GM21515 (cell line): Measurements from ENCODE around the gene DNAJC11.
"Not testable (repeated sequence)": the region's sequence is repeated elsewhere in the genome, so short reads cannot be mapped to it uniquely, and the experiment has no call there.

ENCODE experiments used
- ATAC-seq: cut with Tn5 transposase; IDR thresholded peaks from one replicate; pipeline ENCODE4 v1.9.1; 2021; ENCODE audit not compliant: unreplicated experiment

Gene DNAJC11

DNA sequence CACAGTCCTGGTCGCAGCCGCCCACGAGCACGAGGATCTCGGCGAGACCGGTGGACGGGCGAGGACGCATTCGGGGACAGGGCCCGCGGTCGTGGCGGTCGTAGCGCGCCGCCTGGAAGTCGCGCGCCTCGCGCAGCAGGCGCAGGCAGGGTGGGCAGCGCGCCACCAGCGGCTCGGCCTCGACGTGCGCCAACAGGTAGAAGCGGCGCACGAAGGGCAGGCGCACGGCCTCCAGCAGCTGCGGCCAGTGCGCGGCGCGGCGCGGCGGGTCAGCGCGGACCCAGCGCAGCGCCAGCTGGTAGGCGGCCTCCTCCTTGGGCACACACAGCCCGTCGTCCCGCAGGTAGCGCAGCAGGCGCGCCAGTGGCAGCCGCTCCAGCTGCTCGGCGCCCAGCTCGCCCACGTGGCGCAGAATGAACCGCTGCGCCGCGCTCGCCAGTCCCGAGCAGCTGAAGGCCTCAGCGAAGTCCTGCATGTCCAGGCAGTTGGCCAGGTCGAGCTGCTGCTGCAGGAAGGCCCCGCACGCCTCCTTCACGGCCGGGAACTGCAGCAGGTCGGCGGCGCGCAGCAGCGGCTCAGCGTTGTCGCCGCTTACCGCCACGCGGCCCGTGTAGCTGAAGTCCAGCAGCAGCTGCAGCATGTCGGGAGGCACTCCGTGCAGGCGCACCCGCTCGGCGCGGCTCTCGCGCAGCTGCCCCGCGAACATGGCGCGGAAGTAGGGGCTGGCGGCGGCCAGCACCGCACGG, 99.5 kb downstream of the DNAJC11 start:
- ATAC-seq: peak; percentile 9

DNA sequence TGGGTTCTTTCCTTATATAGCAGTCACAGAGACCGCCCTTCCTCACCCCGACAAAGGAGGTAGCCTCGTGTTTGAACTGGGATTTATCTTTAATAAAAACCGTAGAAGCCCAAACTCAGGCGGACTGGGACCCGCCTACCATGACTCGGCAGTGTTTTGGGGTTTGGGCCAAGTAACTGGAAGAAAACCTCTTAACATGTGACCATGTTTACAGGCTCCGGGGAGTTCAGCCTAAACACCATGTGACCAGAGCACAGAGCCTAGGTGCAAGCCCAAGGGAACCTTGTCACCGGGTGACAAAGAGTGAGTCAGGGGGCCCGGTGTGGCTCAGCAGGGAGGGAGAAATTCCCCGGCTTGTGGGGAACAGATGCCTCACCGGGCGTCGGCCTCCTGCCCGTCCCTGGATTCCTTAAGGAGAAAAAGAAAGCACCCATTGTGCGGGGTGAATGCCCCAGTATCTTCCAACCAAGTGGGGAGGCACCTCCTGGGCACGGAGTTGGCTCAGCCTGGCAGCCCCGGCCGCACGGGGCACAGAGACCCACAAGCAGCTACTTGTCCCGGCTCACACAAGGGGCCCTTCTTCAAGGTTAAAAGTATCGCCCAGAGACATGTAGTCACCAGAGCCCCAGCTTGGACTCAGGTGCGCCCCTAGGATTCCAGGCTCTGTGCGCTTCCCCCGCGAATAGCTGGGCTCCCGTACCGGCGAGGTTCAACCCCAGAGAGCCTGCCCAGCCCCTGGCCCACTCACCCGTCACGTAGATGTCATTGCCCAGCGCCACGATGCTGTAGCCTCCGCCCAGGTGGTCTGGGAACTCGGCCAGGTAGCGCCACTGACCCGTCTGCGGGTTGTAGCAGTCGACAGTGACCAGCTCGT, 100.3 kb downstream of the DNAJC11 start:
- ATAC-seq: no peak

DNA sequence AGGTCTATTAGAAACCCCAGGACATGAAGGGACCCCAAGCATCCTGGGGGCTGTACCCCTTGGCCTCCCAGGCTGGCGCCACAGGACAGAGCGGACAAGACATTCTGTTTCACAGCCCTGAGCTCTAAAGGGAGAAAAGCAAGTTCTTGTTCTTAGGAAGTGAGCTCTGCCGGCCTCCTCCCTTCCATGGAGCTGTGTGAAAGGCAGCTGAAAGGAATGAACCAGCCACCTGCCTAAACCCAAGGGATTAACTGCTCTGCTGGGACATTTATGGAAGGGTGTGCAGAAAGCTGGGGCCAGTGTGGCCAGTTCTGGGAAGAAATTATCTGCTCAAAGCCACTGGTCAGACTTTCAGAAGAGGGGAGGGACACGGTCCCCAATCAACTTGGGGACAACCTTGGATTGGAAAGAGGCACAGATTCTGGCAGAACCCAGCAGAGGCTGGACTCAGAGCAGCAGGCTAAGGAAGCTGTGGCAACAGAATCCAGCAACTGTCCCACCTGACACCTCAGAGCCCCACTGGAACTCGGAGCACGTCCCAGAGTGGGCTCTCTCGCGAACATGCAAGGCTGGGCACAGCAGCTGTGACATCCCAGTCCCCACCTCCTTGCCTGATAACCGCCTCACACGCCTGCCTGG, 101.1 kb downstream of the DNAJC11 start:
- no peak for ATAC-seq

DNA sequence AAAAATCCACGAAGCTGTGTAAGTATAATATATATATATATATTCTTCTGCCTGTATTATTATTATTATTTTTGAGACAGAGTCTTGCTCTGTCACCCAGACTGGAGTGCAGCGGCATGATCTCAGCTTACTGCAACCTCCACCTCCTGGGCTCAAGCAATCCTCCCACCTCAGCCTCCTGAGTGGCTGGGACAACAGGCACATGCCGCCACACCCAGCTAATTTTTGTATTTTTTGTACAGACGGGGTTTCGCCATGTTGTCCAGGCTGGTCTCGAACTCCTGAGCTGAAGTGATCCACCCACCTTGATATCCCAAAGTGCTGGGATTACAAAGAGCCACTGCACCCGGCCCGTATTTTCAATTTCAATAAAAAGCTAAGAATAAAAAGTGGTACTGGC, 101.6 kb downstream of the DNAJC11 start:
- ATAC-seq: not testable (repeated sequence)

DNA sequence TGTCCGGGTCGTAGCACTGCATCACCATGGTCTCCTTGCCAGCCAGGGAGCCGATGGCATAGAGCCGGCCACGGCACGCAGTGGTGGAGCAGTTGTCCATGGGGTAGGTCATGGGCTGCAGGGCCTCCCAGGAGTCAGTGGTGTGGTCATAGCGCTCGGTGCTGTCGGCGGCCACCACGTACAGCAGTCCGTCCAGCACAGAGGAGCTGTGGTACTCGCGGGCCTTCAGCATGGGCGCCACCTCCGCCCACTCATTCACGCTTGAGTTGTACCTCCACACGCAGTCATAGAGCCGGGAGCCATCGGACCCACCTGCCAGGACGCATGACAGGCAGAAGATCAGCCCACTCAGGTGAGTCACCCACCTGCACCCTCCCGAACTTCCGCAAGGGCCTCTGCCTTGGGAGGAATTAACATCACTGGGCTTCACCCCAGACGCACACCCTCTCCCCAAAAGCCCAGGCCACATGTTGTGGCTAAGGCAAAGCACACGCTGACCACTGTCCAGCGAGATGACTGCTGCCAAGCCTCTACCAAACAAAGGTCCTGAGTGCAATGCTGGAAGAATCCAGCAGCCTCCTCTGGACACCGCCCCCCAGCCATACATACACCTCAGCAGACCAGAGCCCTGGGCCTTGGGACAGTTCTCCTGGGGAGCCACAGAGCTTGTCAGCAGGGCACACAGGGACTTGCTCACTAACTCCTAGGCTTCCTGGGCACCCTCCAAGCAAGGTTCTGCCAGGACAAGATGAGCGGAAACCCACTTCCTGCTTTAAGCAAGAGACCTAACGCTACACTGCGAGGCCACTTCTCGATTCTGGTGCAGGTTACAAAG, 102.3 kb downstream of the DNAJC11 start:
- no peak for ATAC-seq

DNA sequence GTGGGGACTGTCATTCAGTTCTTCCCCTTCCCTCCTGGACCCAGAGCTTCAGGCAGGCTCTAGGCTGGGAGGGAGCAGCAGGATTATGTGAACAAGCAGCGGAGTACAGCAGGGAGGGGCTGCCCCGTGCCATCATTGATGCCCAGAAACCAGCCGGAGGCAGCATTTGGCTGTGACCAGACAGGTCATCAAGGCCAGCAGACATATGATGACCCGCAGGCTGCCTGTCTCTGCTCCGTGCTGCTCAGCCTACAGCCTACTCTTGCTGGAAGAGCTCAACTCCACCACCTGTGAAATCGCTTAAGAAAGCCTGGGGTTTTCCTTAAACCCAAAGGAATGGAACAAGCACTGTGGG, 103.9 kb downstream of the DNAJC11 start:
- no peak for ATAC-seq

DNA sequence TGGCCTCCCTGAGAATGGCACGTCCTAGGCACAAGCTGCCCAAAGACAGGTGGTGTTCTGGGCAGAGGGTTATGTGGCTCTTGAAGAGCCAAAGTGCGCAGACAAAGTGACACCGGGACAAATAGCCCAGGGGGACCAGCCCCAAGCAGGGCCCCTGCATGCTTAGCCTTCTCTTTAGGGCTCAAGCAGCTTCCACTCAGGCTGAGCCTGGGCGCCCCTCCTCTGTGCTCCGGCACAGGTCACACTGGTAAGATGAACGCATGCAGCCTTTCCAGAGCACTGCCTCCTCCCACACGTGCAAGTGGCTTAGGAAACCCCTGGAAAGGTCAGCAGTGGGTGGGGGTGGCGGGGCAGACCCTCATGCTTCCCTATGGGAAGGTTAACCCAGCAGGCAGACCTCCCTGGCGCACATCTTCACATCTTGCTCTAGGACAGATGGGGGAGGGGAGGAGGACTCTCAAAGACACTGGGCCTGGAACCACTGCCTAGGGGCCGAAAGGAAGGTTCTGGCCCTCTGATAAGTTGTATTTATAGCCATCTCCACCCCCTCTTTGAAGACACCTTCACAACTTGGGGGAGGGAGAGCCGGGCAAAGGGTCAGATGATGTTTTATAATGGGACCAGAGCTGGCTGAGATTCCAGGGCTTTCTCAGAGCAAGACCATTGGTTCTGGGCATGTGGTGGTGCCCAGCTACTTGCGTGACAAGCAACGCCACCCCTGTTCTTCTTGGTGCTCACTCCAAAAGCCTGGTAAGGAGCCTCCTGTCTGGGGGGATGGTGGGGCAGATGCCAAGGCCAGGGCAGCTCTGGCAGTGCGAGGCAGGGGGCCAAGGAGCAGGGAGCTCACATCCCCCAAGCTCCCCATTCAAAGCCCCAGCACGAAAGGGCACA, 104.5 kb downstream of the DNAJC11 start:
- no peak for ATAC-seq

DNA sequence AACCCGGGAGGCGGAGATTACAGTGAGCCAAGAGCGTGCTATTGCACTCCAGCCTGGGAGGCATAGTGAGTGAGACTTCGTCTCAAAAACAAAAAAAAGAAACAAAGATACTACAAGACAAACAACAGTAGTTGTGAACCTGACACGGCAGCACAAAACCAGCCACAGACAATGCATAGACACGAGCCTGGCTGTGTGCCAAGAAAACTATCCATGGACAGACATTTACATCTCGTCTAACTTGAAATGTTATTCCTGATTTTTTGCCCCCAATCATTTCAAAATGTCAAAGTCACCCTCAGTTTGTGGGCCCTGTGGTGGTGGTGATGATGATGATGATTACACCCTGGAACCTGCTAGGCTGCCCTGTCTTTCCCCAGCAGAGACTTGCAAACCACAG, 105.3 kb downstream of the DNAJC11 start:
- no peak for ATAC-seq

DNA sequence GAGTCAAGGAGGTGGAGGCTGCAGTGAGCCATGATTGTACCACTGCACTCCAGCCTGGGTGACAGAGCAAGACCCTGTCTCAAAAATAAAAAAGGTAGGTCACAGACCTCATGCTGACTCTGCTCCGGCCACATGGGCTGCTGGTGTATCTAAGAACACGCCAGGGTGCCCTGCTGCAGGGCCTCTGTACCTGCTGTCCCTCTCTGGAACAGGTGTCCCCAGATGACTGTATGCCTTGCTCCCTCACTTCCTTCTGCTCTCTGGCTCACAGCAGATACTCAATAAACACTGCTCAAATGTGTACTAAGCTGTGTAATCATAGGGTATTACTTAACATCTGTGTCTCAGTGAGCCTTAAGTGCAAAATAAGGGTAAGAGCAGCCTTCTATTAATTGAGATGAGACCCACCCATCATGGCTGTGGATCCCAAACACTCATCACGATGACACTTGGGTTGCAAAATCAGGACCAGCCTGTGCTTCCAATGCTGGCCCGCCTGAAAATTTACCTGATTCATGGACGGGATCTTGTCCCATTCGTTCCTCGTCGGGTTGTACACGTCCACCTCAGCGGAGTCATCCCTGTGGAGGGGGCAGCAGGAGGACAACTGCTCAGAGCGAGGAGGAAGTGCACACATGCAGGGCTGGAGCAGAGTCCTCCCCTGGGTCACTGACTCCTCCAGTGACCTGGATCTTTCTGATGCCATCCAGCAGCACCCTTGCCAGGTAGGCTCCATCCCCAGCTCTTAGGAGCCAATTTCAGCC, 106.5 kb downstream of the DNAJC11 start:
- no peak for ATAC-seq

DNA sequence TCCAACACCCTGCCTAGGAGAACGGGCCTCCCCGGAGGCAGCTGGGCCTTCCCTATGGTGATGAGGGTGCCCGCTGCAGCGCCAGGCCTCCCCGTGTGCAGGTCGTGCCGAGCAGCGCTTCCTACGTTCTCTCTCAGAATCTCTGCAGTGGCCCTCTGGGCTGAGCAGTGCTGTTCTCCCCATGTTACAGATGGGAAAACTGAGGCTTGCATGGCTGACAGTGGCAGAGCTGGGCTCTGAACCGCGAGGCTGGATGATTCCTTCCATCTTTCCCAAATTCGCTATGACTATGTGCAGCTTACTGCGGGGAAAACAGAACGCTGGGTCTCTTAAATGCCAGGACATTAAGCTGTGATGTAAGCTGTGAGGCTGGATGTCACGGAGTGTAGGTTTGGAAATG, 107.8 kb downstream of the DNAJC11 start:
- ATAC-seq: no peak

DNA sequence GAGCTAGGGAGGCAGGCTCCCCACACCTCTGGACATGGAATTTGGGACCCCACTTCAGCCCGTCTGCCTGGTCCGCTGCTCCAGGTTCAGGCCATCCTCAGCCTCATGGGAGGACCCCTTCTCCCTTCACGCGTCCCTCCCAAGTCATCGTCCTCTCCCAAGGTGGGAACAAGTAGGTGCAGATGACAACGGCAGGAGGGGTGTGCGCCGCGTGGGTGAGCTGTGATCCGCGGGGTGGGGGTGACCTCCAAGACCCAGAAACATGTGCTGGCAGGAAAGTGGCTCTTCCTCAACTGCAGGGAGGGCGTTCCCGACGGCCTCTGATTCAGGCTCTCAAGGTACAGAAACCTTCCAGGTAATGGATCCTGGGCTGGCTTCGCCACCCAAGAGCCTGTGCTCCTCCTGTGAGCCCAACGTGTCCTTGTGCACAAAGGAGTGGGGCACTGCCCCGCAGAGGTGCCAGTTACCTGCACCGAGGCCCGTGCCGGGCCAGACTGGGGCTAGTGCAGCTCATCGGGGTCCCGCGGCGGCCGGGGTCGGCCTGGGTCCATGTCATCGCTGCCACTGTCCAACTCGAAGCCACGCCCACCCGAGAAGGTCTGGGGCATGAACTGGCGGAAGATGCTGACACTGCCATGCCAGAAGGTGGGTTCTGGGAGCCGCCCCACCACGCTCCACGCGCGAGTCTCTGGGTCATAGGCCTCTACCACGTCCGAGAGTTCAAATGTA, 108.6 kb downstream of the DNAJC11 start:
- ATAC-seq: no peak

DNA sequence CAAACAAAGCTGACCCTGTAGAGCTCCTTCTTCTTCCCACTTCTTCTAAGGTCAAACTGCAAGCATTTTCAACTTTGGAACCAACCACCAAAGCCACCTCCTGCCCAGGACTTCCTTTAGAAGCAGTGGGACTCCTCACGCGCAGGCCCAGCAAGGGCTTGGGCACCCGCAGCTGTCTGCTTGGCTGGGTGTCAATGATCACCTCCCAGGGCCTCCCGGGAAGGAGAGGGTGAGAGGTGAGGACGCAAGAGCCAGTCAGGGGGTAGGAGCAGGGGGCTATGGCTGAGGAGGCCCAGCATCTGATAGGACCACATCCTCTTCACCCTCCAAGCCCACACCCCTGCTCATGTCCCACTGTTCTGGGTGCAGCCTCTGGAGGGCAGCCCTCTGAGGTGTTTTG, 109.2 kb downstream of the DNAJC11 start:
- ATAC-seq: no peak

DNA sequence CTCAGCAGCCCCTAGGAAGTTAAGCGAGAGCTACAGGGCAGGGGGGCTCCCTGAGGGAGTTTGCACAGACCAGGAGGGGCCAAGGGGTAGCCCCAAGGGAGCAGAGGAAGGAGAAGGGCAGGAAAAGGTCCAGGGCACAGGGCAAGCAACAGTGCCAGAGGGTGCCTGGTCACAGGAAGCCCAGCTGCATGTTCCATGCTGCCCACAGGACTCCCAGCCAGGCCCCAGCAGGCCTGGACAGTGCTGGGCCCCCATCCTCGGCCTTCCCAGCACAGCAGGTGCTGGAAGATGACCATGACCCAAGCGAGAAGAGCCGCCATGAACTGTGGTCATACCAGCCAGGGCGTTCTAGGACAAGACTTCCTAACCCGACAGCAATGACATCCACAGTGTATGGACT, 110.0 kb downstream of the DNAJC11 start:
- ATAC-seq: no peak

DNA sequence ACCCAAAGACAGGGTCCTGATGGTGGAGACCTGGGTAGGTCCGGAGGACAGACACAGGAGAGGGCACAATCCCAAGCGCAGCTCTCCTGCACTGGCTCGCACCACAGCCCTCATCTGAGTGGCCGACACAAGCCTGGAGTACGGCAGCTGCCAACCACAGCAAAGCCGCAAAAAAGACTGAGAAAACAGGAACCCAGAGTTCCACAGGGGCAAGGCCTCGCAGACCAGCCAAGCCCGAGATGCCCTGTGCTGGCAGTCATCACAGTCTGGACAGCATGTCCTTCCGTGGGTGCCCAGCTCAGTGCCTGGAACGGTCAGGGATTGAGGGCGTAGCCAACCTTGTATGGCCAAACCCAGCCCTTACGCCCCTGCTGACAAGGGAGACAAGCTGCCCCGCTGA, 110.4 kb downstream of the DNAJC11 start:
- ATAC-seq: no peak

DNA sequence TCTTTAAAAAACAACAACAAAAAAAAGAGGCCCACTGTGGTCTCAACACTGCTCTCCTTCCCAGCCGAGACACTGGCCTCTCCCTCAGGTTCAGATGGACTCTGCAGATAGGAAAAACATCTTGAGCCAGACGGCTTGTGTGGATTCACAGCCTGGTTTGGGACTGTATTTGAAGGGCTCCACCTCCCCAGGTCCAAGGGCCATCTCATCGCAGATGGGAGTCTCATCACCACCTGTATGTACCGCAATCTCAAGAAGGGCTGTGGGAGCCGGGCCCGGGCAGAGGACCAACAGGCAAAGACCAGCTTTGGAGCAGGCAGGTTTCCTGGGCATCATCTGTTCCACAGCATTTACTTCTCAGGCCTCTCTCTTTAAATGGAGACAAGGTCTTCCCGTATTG, 111.6 kb downstream of the DNAJC11 start:
- no peak for ATAC-seq

DNA sequence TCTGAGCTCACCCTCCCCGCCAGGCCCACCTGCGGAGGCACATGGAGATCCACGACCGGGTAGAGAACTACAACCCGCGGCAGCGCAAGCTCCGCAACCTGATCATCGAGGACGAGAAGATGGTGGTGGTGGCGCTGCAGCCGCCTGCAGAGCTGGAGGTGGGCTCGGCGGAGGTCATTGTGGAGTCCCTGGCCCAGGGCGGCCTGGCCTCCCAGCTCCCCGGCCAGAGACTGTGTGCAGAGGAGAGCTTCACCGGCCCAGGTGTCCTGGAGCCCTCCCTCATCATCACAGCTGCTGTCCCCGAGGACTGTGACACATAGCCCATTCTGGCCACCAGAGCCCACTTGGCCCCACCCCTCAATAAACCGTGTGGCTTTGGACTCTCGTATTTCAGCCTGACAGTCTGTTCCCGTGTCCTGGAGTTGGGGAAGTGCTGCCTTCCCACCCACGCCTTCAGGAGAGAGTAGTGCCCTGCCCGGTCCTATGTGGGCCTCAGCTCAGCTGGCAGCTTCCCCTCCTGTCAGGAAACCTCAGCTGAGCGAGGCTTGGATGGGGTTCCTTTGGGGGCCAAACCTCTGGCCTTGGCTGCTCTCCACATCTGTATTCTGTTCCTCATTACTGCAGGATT, 112.6 kb downstream of the DNAJC11 start:
- no peak for ATAC-seq

DNA sequence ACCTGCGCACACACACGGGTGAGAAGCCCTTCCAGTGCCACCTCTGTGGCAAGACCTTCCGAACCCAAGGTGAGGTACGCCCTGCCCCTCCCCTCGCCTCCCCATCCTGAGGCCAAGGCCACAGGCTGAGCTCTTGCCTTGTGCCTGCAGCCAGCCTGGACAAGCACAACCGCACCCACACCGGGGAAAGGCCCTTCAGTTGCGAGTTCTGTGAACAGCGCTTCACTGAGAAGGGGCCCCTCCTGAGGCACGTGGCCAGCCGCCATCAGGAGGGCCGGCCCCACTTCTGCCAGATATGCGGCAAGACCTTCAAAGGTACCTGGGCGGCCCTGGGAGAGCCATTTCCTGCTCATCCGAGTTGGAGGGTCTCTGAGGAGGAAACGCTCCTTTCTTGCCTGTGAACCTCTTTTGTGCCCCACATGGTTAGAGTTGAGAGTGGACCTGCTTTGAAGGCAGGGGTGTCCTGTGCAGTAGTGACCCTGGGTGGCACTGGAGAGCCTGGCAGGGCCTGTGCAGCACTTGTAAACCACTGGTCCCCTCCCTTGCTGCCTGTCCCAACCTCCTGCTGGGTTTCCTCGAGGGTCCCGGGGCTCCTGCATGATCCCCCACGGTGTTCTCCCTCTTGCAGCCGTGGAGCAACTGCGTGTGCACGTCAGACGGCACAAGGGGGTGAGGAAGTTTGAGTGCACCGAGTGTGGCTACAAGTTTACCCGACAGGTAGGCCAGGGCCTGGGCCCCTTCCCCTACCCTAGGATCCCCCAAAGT, 113.3 kb downstream of the DNAJC11 start:
- ATAC-seq: no peak
